HepG2 (cell line): ENCODE data around the gene IQSEC1. TPM values are rescaled to one million over a fixed set of nuclear protein-coding genes. Genes with fewer than 3 reads are reported as not detected.

Source experiments
- NCOR1 ChIP-seq: fragments of 200-600 bp; sonication (generic); IDR thresholded peaks from 2 replicates; pipeline ENCODE4 v1.7.0; 2017; ENCODE audit warnings: antibody characterized with exemption, low read length, borderline replicate concordance
- NONO ChIP-seq, 2 experiments: fragments of 450-650 bp in 1 of 2; sonication (generic) in 1 of 2; formaldehyde crosslinking in 1 of 2; IDR thresholded peaks in 1 of 2; conservative IDR thresholded peaks in 1 of 2; 2 replicates each; pipeline versions ENCODE4 v1.6.1 to v1.8.0; 2017 to 2022; ENCODE audit warnings: mild to moderate bottlenecking in 1 of 2, missing genetic modification reagents in 1 of 2, moderate library complexity in 1 of 2
- ZNF160 ChIP-seq: sonication (generic); formaldehyde crosslinking; IDR thresholded peaks from 2 replicates; pipeline ENCODE4 v1.8.0; 2022; ENCODE audit warnings: mild to moderate bottlenecking, inconsistent platforms, missing genetic modification reagents
- polyA plus RNA-seq, 8 experiments: library from polyadenylated mRNA; depleted of rRNA in 3 of 8; stranded (reverse) in 7 of 8; unstranded in 1 of 8; fragments of >200 nt; fragmentation: Illumina TruSeq in 4 of 8; extraction: Trizol in 4 of 8; gene quantifications; 2 replicates each; pipeline versions ENCODE4 v1.2.1 to v1.2.3, GENCODE V29; 2011 to 2016; ENCODE audit warnings: low read depth in 4 of 8, missing spikeins in 1 of 8, mixed read lengths in 1 of 8; ENCODE audit not compliant: insufficient read depth in 1 of 8
- total RNA-seq, 5 experiments: library from RNA; depleted of rRNA; stranded (reverse); fragments of >200 nt; fragmentation: Illumina TruSeq; extraction: Trizol; gene quantifications; 2 replicates each; pipeline ENCODE4 v1.2.3, GENCODE V29; 2016; ENCODE audit warnings: low read depth in 1 of 5
- TF ChIP-seq, protein P1 (sequence below), 2 experiments: fragments of 450-650 bp in 1 of 2; sonication (generic) in 1 of 2; formaldehyde crosslinking in 1 of 2; IDR thresholded peaks; 2 replicates each; pipeline versions ENCODE4 v1.6.1 to v1.8.0; 2016 to 2022; ENCODE audit warnings: antibody characterized with exemption in 1 of 2, mild to moderate bottlenecking in 1 of 2, missing genetic modification reagents in 1 of 2
- TF ChIP-seq, protein P2 (sequence below): sonication (generic); formaldehyde crosslinking; IDR thresholded peaks from 2 replicates; pipeline ENCODE4 v1.5.0; 2020; ENCODE audit warnings: mild to moderate bottlenecking, missing genetic modification reagents
- TF ChIP-seq, protein P3 (sequence below): sonication (generic); formaldehyde crosslinking; IDR thresholded peaks from 2 replicates; pipeline ENCODE4 v1.5.0; 2020; ENCODE audit warnings: mild to moderate bottlenecking, missing genetic modification reagents

The IQSEC1 gene
- total and polyA plus RNA-seq, 2 of the 13 experiments (the other 11 are each of a cell fraction or from before 2014, with no cell fraction given), result 17.4 to 20.2 TPM

DNA sequence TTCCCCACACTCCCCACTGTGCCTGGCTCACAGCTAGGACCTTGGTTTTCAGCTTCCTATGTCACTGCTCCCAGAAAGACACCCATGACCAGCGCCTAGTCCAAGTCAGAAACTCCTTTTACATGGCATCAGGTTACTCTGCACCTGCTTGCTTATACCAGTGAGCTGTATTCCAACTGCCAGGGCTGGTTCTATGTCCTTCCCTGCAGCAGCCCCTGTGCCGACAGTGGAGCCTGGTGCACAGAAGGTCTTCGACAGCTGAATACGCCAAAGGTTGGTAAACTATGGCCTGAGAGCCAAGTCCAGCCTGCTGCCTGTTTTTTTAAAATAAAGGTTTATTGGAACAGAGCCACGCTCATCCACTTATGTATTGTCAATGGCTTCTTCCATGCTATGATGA, 102.5 kb downstream of the IQSEC1 start (continued):
- TF ChIP-seq, protein P1, sequence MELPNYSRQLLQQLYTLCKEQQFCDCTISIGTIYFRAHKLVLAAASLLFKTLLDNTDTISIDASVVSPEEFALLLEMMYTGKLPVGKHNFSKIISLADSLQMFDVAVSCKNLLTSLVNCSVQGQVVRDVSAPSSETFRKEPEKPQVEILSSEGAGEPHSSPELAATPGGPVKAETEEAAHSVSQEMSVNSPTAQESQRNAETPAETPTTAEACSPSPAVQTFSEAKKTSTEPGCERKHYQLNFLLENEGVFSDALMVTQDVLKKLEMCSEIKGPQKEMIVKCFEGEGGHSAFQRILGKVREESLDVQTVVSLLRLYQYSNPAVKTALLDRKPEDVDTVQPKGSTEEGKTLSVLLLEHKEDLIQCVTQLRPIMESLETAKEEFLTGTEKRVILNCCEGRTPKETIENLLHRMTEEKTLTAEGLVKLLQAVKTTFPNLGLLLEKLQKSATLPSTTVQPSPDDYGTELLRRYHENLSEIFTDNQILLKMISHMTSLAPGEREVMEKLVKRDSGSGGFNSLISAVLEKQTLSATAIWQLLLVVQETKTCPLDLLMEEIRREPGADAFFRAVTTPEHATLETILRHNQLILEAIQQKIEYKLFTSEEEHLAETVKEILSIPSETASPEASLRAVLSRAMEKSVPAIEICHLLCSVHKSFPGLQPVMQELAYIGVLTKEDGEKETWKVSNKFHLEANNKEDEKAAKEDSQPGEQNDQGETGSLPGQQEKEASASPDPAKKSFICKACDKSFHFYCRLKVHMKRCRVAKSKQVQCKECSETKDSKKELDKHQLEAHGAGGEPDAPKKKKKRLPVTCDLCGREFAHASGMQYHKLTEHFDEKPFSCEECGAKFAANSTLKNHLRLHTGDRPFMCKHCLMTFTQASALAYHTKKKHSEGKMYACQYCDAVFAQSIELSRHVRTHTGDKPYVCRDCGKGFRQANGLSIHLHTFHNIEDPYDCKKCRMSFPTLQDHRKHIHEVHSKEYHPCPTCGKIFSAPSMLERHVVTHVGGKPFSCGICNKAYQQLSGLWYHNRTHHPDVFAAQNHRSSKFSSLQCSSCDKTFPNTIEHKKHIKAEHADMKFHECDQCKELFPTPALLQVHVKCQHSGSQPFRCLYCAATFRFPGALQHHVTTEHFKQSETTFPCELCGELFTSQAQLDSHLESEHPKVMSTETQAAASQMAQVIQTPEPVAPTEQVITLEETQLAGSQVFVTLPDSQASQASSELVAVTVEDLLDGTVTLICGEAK (IDR thresholded peaks at IDR 0.05), result no peak
- TF ChIP-seq, protein P1 (CRISPR knock-in tag; IDR thresholded peaks at IDR 0.05), result peak; percentile 94
- TF ChIP-seq NONO (IDR thresholded peaks at IDR 0.05) (no peak), NONO (CRISPR knock-in tag; conservative IDR thresholded peaks at IDR 0.05) (no peak), NCOR1 (peak; percentile 27; the same call in 1 of the 2 replicates), ZNF160 (CRISPR knock-in tag) (no peak)
- TF ChIP-seq, protein P2, sequence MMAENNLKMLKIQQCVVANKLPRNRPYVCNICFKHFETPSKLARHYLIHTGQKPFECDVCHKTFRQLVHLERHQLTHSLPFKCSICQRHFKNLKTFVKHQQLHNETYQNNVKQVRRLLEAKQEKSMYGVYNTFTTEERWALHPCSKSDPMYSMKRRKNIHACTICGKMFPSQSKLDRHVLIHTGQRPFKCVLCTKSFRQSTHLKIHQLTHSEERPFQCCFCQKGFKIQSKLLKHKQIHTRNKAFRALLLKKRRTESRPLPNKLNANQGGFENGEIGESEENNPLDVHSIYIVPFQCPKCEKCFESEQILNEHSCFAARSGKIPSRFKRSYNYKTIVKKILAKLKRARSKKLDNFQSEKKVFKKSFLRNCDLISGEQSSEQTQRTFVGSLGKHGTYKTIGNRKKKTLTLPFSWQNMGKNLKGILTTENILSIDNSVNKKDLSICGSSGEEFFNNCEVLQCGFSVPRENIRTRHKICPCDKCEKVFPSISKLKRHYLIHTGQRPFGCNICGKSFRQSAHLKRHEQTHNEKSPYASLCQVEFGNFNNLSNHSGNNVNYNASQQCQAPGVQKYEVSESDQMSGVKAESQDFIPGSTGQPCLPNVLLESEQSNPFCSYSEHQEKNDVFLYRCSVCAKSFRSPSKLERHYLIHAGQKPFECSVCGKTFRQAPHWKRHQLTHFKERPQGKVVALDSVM, result no peak
- TF ChIP-seq, protein P3, sequence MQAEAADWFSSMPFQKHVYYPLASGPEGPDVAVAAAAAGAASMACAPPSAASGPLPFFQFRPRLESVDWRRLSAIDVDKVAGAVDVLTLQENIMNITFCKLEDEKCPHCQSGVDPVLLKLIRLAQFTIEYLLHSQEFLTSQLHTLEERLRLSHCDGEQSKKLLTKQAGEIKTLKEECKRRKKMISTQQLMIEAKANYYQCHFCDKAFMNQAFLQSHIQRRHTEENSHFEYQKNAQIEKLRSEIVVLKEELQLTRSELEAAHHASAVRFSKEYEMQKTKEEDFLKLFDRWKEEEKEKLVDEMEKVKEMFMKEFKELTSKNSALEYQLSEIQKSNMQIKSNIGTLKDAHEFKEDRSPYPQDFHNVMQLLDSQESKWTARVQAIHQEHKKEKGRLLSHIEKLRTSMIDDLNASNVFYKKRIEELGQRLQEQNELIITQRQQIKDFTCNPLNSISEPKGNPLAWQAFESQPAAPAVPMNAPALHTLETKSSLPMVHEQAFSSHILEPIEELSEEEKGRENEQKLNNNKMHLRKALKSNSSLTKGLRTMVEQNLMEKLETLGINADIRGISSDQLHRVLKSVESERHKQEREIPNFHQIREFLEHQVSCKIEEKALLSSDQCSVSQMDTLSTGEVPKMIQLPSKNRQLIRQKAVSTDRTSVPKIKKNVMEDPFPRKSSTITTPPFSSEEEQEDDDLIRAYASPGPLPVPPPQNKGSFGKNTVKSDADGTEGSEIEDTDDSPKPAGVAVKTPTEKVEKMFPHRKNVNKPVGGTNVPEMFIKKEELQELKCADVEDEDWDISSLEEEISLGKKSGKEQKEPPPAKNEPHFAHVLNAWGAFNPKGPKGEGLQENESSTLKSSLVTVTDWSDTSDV, result no peak
